Dendritic cell treated with granulocyte-macrophage colony-stimulating factor and Interleukin-4, amounts not matched to agents 40 ng/mL and 50 ng/mL, for 4 days (primary cell): ENCODE measurements around the gene C3AR1.
"Not testable (repeated sequence)": the region's sequence is repeated elsewhere in the genome, so short reads cannot be mapped to it uniquely, and the experiment has no call there.

Experiments used
- H3K27ac Mint-ChIP-seq: one replicate; pipeline ENCODE4 v1.8.0; 2022; ENCODE audit warnings: mild to moderate bottlenecking, mixed read lengths
- H3K27me3 Mint-ChIP-seq: one replicate; pipeline ENCODE4 v1.8.0; 2022; ENCODE audit warnings: mild to moderate bottlenecking, mixed read lengths
- H3K36me3 Mint-ChIP-seq: one replicate; pipeline ENCODE4 v1.8.0; 2022; ENCODE audit warnings: low read depth, mixed read lengths
- H3K4me1 Mint-ChIP-seq: one replicate; pipeline ENCODE4 v1.8.0; 2022; ENCODE audit warnings: low read depth, mixed read lengths
- H3K4me3 Mint-ChIP-seq: one replicate; pipeline ENCODE4 v1.8.0; 2022; ENCODE audit warnings: mild to moderate bottlenecking, moderate library complexity, mixed read lengths
- H3K9me3 Mint-ChIP-seq: one replicate; pipeline ENCODE4 v1.8.0; 2022; ENCODE audit warnings: mixed read lengths
- intact Hi-C: fragments of 100-400 bp; cut with micrococcal nuclease; formaldehyde crosslinking; loops from one replicate; pipeline ENCODE4 v1.15.0; 2022

Gene C3AR1

DNA sequence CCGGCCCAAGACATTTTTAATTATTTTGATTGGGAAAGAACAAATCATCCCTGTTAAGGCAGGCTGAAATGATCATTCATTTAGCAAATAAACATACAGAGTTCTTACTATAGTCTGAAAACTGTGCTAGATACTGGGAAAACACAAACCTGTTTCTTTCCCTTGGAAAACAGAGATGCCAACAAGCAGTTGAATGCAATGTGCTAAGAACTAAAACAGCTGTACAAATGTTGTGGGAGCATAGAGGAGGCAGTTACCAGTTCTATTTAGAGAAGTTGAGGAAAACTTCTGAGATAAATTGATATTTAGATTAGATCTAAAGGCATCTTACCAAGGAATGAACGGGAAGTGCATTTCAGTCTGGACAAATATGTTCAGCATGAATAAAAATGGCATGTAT lies 12.8 kb upstream of the C3AR1 start:
- H3K9me3 Mint-ChIP-seq, result no peaks in the 10 kb centered on the region
- H3K4me1 Mint-ChIP-seq, result peaks cover 48% of the 10 kb centered on the region
- intact Hi-C loops, result loop anchor here (1.0 kb wide), 1 partner anchor 33 kb away; no protein-coding TSS in a partner anchor
- no peaks in the 10 kb centered on the region for H3K27me3 Mint-ChIP-seq
- no peak overlapping the region for H3K27ac Mint-ChIP-seq
- H3K4me3 Mint-ChIP-seq, result no peak overlapping the region
- peaks cover 12% of the 10 kb centered on the region for H3K36me3 Mint-ChIP-seq

DNA sequence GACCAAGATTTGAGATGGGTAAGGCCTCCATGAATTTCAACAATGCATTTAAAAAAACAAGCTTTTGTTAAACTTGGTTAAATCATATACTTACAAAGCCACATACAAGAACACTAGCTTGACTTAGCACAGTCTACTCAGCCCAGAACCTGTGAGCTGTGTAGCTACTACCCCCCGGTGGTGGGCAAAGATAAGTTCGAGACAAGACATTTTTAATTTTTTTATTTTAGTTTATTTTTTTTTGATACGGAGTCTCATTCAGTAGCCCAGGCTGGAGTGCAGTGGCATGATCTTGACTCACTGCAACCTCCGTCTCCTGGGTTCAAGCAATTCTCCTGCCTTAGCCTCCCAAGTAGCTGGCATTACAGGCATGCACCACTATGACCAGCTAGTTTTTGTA lies 12.2 kb upstream of the C3AR1 start:
- H3K4me1 Mint-ChIP-seq, result peaks cover 45% of the 10 kb centered on the region
- H3K4me3 Mint-ChIP-seq, result no peak overlapping the region
- H3K27ac Mint-ChIP-seq, result no peak overlapping the region
- intact Hi-C loops, result loop anchor here (1.0 kb wide), 1 partner anchor 32 kb away; no protein-coding TSS in a partner anchor
- H3K36me3 Mint-ChIP-seq, result peaks cover 10% of the 10 kb centered on the region
- no peaks in the 10 kb centered on the region for H3K27me3 Mint-ChIP-seq
- H3K9me3 Mint-ChIP-seq, result no peaks in the 10 kb centered on the region

DNA sequence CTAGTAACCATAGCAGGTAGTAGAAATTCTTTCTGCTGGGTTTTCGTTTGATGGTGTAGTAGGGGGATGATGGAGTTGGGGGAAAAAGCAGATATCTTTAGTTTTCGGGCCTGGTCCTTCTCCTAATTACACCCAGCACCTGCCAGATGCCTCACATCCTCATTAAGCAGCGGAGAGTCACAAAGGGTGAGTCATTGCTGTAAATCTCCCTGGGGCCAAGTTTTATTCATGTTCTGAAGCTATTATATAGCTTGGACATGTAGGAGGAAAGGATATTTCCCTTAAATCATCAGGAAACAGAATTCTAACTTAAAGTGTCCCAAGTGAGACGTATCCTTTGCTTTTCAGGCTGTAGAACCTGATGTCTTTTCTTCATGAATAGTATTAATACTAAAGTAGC lies 11.0 kb upstream of the C3AR1 start:
- Mint-ChIP-seq H3K27ac (peak overlapping the region; percentile 27), H3K4me3 (no peak overlapping the region)

DNA sequence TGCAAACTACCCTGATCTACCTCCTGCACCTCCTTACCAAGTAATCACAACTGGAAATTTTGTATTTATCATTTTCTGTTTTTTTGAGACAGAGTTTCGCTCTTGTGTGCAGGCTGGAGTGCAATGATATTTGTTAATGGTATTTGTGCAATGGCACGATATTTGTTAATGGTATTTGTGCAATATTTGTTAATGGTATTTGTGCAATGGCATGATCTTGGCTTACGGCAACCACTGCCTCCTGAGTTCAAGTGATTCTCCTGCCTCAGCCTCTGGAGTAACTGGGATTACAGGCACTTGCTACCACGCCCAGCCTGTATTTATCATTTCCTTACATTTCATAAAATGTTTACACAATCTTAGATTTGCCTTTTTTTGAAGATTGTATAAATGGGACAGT lies 10.2 kb upstream of the C3AR1 start:
- H3K4me1 Mint-ChIP-seq, result peaks cover 49% of the 10 kb centered on the region
- H3K27ac Mint-ChIP-seq, result no peak overlapping the region
- no peaks in the 10 kb centered on the region for H3K27me3 Mint-ChIP-seq
- intact Hi-C loops, result no loop called here
- no peak overlapping the region for H3K4me3 Mint-ChIP-seq
- H3K36me3 Mint-ChIP-seq, result no peaks in the 10 kb centered on the region
- no peaks in the 10 kb centered on the region for H3K9me3 Mint-ChIP-seq

More for the DNA sequence above, 11.0 kb upstream of the C3AR1 start:
- H3K4me1 Mint-ChIP-seq, result peaks cover 44% of the 10 kb centered on the region
- H3K36me3 Mint-ChIP-seq, result peaks cover 3% of the 10 kb centered on the region
- H3K9me3 Mint-ChIP-seq, result no peaks in the 10 kb centered on the region
- intact Hi-C loops, result no loop called here
- H3K27me3 Mint-ChIP-seq, result no peaks in the 10 kb centered on the region

DNA sequence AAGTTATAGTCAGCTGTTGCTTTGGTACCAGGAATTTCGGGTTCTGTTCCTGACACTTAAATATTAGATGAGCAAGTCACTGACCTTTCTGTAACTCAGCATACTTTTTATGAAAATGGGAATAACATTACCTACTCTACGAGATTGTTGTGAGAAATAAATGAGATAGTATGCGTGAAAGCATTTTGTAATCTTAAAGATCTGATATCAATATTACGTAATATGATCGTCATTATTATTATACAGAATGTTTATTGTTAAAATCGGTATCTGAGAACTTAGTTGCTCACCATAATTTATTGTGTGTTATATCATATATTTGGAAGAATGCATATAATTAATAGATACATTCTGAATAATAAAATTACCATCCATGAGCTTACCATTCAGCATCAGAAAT lies 9.8 kb upstream of the C3AR1 start:
- Mint-ChIP-seq H3K27me3 (no peaks in the 10 kb centered on the region), H3K9me3 (no peaks in the 10 kb centered on the region), H3K36me3 (no peaks in the 10 kb centered on the region), H3K4me3 (no peak overlapping the region), H3K4me1 (peaks cover 46% of the 10 kb centered on the region), H3K27ac (no peak overlapping the region)
- intact Hi-C loops, result no loop called here

DNA sequence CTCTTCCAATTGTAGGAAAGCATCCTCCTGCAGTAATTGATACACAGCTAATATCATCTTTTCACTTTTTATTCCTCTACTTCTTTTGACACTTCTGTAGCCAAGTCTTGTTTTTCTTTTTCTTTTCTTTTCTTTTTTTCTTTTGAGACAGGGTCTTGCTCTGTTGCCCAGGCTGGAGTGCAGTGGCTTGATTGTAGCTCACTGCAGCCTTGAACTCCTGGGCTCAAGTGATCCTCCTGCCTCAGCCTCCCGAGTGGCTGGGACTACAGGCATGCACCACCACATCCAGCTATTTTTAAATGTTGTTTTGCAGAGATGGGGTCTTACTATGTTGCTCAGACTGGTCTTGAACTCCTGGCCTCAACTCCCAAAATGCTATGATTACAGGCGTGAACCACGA lies 5.7 kb upstream of the C3AR1 start:
- H3K36me3 Mint-ChIP-seq, H3K27me3 Mint-ChIP-seq, H3K4me3 Mint-ChIP-seq, H3K9me3 Mint-ChIP-seq, intact Hi-C loops: not testable (repeated sequence)
- Mint-ChIP-seq H3K4me1 (peaks cover 58% of the 10 kb centered on the region), H3K27ac (peak overlapping the region; percentile 41)

DNA sequence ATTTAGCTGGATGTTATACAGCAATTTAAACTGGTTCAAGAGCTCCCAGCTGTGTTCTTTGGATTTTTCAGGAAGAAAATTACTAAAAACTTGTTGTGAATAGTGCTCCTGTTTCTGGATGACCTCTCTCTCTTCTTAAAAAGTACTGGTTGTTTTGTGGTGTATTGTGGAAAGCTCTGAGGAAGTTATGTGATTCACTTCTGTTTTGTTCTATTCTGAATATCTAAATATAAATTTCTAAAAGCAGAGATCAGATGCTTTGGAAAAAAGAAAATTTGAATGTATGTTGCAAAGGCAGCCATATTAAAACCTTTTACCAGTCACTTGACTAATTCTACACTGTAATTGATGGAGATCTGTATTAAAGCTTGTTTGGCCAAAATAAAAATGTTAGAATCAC lies 3.4 kb upstream of the C3AR1 start:
- intact Hi-C loops, result no loop called here
- H3K36me3 Mint-ChIP-seq, result peaks cover 14% of the 10 kb centered on the region
- peak overlapping the region; percentile 91 for H3K27ac Mint-ChIP-seq
- peaks cover 66% of the 10 kb centered on the region for H3K4me1 Mint-ChIP-seq
- H3K9me3 Mint-ChIP-seq, result no peaks in the 10 kb centered on the region
- H3K4me3 Mint-ChIP-seq, result no peak overlapping the region
- no peaks in the 10 kb centered on the region for H3K27me3 Mint-ChIP-seq

DNA sequence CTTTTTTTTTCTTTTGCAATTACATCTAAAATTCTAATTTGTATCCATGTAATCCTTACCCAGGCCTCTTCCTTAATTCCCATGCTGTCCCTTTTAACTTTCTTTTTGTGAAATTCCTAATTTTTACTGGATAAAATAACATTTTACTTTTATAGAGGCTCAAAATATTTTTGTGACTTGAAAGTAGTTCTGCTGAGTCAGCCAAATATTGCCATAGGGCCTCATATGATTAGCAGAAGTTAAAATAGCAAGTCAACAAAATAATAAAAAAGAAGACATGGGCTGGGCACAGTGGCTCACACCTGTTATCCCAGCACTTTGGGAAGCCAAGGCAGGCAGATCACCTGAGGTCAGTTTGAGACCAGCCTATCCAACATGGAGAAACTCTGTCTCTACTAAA lies 2.0 kb downstream of the C3AR1 start:
- peak overlapping the region; percentile 96 for H3K27ac Mint-ChIP-seq

DNA sequence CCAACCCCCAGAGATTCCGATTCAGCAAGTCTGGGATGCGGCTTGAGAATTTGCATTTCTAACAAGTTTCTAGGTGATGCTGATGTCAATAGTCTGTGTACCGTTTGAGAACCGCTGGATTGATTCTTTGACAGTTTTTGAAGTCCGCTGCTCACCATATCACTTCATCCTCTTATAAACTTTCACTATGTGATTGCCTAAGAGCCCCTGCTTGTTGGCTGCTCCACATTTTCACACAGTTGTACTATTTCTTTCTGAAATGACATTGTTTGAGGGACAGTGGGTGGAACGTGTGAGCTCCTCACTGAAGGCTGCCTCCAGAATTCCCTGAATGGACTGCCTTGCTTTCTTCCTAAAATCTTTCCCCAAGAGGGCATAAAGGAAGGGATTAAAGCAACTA lies 7.7 kb downstream of the C3AR1 start:
- Mint-ChIP-seq H3K36me3 (peaks cover 93% of the 10 kb centered on the region), H3K4me3 (no peak overlapping the region), H3K27ac (no peak overlapping the region), H3K27me3 (no peaks in the 10 kb centered on the region), H3K9me3 (no peaks in the 10 kb centered on the region), H3K4me1 (peaks cover 75% of the 10 kb centered on the region)
- intact Hi-C loops, result no loop called here

More for the DNA sequence above, 2.0 kb downstream of the C3AR1 start:
- intact Hi-C loops, result no loop called here
- H3K27me3 Mint-ChIP-seq, result no peaks in the 10 kb centered on the region
- H3K4me3 Mint-ChIP-seq, result peak overlapping the region; percentile 83
- peaks cover 68% of the 10 kb centered on the region for H3K36me3 Mint-ChIP-seq
- H3K4me1 Mint-ChIP-seq, result peaks cover 77% of the 10 kb centered on the region
- no peaks in the 10 kb centered on the region for H3K9me3 Mint-ChIP-seq

DNA sequence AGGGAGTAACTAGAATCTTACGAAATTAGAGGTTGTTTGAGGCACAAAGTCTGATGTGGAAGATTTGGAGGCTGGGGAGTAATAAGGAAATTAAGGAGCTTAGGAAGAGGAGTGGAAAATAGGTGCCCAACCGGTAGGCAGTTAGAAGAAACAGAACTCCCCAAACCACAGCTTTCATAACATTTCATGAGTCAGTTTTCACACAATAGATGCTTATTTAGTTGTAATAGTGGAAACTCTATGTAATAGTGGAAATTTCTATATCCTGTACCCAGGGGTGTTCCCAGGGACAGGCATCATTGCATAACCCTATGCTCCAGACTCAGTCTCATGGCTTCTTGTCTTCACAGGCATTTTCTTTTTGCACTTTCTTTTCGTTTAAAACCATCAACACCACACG lies 8.3 kb downstream of the C3AR1 start:
- Mint-ChIP-seq H3K27me3 (no peaks in the 10 kb centered on the region), H3K9me3 (no peaks in the 10 kb centered on the region), H3K4me1 (peaks cover 71% of the 10 kb centered on the region), H3K36me3 (peaks cover 93% of the 10 kb centered on the region), H3K4me3 (no peak overlapping the region), H3K27ac (no peak overlapping the region)
- intact Hi-C loops, result no loop called here

DNA sequence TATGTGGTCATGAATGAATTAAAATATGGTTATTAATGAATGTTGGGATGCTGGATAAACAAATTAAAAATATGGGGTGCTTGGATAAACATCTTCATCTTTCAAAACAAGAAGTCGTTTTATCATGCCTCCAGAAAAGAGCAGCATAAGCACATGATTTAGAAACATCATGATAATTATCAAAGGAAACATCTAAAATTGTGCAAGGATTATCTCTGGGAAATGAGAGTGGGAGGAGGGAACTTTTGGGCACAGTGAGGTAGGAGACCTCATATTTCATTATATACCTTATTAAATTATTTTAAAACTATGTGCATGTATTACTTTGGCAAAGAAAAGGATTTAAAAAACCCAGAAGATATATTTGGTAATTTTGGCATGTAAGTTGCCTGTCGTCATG lies 8.9 kb downstream of the C3AR1 start:
- H3K36me3 Mint-ChIP-seq, result peaks cover 93% of the 10 kb centered on the region
- peak overlapping the region; percentile 9 for H3K27ac Mint-ChIP-seq
- intact Hi-C loops, result no loop called here

DNA sequence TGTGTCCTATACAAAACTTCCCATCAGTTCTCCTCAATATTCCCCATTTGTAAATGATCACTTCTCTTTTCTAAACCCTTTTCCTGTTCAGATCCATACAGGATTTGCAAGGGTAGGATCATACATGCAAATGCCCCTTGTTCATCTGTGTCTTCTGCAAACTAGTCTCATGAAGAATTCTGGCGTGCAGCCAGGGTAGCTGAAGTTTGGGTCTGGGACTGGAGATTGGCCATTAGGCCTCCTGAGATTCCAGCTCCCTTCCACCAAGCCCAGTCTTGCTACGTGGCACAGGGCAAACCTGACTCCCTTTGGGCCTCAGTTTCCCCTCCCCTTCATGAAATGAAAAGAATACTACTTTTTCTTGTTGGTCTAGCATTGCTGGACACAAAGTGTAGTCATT lies 11.3 kb downstream of the C3AR1 start:
- H3K27me3 Mint-ChIP-seq, result no peaks in the 10 kb centered on the region
- H3K36me3 Mint-ChIP-seq, result peaks cover 79% of the 10 kb centered on the region
- intact Hi-C loops, result no loop called here
- no peaks in the 10 kb centered on the region for H3K9me3 Mint-ChIP-seq
- peak overlapping the region; percentile 33 for H3K27ac Mint-ChIP-seq
- no peak overlapping the region for H3K4me3 Mint-ChIP-seq
- peaks cover 72% of the 10 kb centered on the region for H3K4me1 Mint-ChIP-seq

More for the DNA sequence above, 8.9 kb downstream of the C3AR1 start:
- H3K9me3 Mint-ChIP-seq, result no peaks in the 10 kb centered on the region
- peaks cover 72% of the 10 kb centered on the region for H3K4me1 Mint-ChIP-seq
- H3K4me3 Mint-ChIP-seq, result no peak overlapping the region
- H3K27me3 Mint-ChIP-seq, result no peaks in the 10 kb centered on the region

DNA sequence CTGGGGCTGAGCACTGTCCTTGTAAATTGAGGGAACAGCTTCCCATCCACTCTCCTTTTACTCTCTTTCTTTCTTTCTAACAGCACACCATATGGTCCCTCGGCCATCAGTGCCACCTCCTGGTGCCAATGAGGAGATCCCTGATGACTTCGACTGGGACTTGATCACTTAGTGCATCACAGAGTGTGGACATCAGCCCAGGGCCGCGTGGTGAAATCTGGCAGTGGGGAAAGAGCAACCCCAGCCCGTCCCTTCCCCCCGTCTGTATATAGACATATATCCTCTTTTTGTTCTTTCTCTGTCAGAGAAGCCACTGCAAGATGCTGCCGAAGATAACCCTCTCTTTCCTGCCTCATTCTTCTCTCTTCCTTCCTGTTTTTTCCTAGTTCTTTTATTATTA lies 13.5 kb downstream of the C3AR1 start:
- Mint-ChIP-seq H3K9me3 (no peaks in the 10 kb centered on the region), H3K27me3 (no peaks in the 10 kb centered on the region), H3K27ac (peak overlapping the region; percentile 84), H3K36me3 (peaks cover 79% of the 10 kb centered on the region), H3K4me3 (no peak overlapping the region), H3K4me1 (peaks cover 69% of the 10 kb centered on the region)
- intact Hi-C loops, result no loop called here

DNA sequence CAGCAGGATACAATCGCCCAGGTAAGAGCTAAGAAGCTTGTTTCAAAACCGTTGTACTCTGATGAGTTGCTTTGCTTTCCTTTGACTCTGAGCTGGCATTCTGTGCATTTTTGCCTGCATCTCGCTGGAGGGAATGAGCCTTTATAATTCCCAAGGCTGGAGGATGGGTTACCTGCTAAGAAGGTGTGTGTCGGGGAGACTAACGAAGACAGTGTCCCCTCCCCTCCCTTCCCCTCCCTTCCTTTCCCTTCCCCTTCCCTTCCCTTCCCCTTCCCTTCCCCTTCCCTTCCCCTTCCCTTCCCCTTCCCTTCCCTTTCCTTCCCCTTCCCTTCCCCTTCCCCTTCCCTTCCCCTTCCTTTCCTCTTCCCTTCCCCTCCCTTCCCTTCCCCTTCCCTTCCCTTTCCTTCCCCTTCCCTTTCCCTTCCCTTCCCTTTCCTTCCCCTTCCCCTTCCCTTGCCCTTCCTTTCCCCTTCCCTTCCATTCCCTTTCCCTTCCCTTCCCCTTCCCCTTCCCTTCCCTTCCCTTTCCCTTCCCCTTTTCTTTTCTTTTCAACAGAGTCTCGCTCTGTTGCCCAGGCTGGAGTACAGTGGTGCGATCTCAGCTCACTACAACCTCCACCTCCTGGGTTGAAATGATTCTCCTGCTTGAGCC lies 15.4 kb downstream of the C3AR1 start:
- Mint-ChIP-seq H3K36me3 (peaks cover 85% of the 10 kb centered on the region), H3K27ac (peak overlapping the region; percentile 84)
- intact Hi-C loops, result no loop called here

DNA sequence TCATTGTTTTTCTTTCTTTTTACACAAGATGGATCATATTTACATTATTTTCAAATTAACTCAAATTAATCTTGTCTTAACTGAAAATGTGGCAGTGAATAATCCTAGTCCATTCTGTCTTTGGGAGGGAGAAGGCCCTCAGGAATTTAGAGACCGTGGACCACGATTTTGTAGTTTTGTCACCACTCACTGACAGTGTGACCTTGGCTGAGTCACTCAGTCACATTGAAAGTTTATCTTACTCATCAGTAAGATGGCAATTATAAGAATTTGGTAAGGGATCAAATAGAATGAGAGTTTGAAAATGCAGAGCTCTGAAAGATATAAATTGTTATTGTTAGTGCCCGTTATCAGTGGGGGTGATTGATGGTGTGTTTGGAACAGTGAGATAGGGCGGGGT lies 17.3 kb downstream of the C3AR1 start:
- Mint-ChIP-seq H3K9me3 (no peaks in the 10 kb centered on the region), H3K4me3 (no peak overlapping the region), H3K4me1 (peaks cover 56% of the 10 kb centered on the region), H3K36me3 (peaks cover 87% of the 10 kb centered on the region), H3K27ac (peak overlapping the region; percentile 67), H3K27me3 (no peaks in the 10 kb centered on the region)
- intact Hi-C loops, result no loop called here

More for the DNA sequence above, 15.4 kb downstream of the C3AR1 start:
- peaks cover 63% of the 10 kb centered on the region for H3K4me1 Mint-ChIP-seq
- no peaks in the 10 kb centered on the region for H3K9me3 Mint-ChIP-seq
- no peaks in the 10 kb centered on the region for H3K27me3 Mint-ChIP-seq
- peak overlapping the region; percentile 40 for H3K4me3 Mint-ChIP-seq
